ENCODE results near the gene FOXK1.

GRCh38 chr7:4718075-4718474 is 36.0 kb downstream of the FOXK1 start:
- TF ChIP-seq, protein P1, sequence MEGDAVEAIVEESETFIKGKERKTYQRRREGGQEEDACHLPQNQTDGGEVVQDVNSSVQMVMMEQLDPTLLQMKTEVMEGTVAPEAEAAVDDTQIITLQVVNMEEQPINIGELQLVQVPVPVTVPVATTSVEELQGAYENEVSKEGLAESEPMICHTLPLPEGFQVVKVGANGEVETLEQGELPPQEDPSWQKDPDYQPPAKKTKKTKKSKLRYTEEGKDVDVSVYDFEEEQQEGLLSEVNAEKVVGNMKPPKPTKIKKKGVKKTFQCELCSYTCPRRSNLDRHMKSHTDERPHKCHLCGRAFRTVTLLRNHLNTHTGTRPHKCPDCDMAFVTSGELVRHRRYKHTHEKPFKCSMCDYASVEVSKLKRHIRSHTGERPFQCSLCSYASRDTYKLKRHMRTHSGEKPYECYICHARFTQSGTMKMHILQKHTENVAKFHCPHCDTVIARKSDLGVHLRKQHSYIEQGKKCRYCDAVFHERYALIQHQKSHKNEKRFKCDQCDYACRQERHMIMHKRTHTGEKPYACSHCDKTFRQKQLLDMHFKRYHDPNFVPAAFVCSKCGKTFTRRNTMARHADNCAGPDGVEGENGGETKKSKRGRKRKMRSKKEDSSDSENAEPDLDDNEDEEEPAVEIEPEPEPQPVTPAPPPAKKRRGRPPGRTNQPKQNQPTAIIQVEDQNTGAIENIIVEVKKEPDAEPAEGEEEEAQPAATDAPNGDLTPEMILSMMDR (IDR thresholded peaks at IDR 0.05), result no peak
- TF ChIP-seq POLR2A (IDR thresholded peaks at IDR 0.05) (no peak), POLR2AphosphoS5 (IDR thresholded peaks at IDR 0.05) (no peak)

All from upper lobe of left lung (tissue), 4 donors.